ENCODE data around the gene GLYAT.

The GLYAT gene

GRCh38 chr11:58773337-58773736 lies 41.6 kb upstream of the GLYAT start:
- no peak for FAIRE-seq
- no peak for DNase-seq (ENCODE audit: insufficient read length, low spot score)
- no peak for TF ChIP-seq CTCF (IDR thresholded peaks at IDR 0.05; ENCODE audit: insufficient read depth, missing control alignments)

DNA sequence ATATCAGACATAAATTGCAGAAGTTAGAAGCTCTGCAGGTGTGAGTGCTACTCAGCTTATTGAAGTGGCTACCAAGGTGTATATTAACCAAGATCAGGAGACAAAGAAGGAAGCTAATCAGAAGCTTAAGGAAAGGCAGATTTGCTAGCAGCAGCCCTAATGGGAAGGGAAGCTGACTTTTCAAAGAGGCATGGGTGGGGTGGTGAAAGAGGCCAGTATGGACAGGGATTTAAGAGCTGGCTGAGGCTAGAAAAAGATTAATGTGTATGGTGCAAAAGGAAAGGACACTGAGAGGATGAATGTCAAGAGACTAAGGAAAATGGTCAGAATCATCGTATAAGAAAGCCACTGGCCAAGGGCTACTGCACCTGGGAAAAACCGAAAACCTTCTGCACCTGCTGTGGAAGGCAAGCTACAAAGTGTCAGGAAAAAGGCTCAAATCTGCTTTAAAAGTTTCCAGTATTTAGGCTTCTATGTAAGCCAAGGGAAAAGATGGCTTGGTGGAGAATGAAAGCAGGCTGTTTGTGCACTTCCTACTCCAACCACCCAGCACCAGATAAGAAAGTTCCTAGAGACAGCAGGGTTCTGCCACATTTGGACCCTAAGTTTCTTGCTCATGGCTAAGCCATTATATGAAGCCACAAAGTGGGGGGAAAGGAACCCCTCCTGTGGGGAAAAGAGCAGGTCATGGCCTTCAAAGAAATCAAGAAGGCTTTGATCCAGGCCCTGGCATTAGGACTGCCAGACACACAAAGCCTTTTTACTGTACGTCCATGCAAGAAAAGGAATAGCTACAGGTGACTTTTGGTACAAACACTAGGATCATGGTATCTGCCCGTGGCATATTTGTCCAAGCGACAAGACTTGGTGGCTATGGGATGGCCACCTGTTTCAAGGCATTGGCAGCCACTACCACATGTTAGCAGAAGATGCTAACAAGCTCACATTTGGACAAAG lies 40.9 kb upstream of the GLYAT start:
- DNase-seq (ENCODE audit: insufficient read length, low spot score): no peak
- TF ChIP-seq CTCF (IDR thresholded peaks at IDR 0.05; ENCODE audit: insufficient read depth, missing control alignments): no peak

GRCh38 chr11:58771458-58771855 lies 39.7 kb upstream of the GLYAT start:
- TF ChIP-seq CTCF (IDR thresholded peaks at IDR 0.05; ENCODE audit: insufficient read depth, missing control alignments): no peak

More for the DNA sequence above, 40.9 kb upstream of the GLYAT start:
- no peak for FAIRE-seq

GRCh38 chr11:58770627-58771457 lies 39.1 kb upstream of the GLYAT start:
- DNase-seq (ENCODE audit: insufficient read length, low spot score): no peak
- no peak for TF ChIP-seq CTCF (IDR thresholded peaks at IDR 0.05; ENCODE audit: insufficient read depth, missing control alignments)
- no peak for FAIRE-seq

More at GRCh38 chr11:58771458-58771855, 39.7 kb upstream of the GLYAT start:
- DNase-seq (ENCODE audit: insufficient read length, low spot score) (no peak), FAIRE-seq (no peak)

- DNase-seq (ENCODE audit: insufficient read length, low spot score) (no peak), FAIRE-seq (no peak)
- no peak for TF ChIP-seq CTCF (IDR thresholded peaks at IDR 0.05; ENCODE audit: insufficient read depth, missing control alignments)
These were observed 38.4 kb upstream of the GLYAT start for GRCh38 chr11:58770166-58770565.

DNA sequence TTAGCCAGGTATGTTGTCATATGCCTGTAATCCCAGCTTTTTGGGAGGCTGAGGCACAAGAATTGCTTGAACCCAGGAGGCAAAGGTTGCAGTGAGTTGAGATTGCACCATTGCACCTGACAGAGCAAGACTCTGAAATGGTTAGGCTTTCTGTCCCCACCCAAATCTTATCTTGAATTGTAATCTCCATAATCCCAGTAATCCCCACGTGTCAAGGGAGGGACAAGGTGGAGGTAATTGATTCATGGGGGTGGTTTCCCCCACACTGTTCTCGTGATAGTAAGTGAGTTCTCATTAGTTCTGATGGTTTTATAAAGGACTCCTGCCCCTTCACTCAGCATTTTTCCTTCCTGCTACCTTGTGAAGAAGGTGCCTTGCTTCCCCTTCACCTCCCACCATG lies 37.6 kb upstream of the GLYAT start:
- no peak for DNase-seq (ENCODE audit: insufficient read length, low spot score)
- no peak for TF ChIP-seq CTCF (IDR thresholded peaks at IDR 0.05; ENCODE audit: insufficient read depth, missing control alignments)
- no peak for FAIRE-seq
